ENCODE data around the gene ATG10. TPM values are rescaled to one million over a fixed set of nuclear protein-coding genes. Genes with fewer than 3 reads are reported as not detected.
"Not testable (repeated sequence)": the region's sequence is repeated elsewhere in the genome, so short reads cannot be mapped to it uniquely, and the experiment has no call there.

The ATG10 gene
- total and polyA plus RNA-seq, 2 donors: 10.4 to 12.7 TPM

- H3K27ac ChIP-seq (ENCODE audit: low read depth in 1 of 2, low read length in 1 of 2): no peak overlapping the region
- WGBS: 95% methylated on average over 3 of the region's 3 CpGs
- no peak overlapping the region for H3K4me3 ChIP-seq (ENCODE audit: low read length in 2 of 2)
- DNase-seq (ENCODE audit: low read depth in 6 of 9, low spot score in 9 of 9): no peak
- no peaks in the 10 kb centered on the region for H3K27me3 ChIP-seq (ENCODE audit: control insufficient read depth in 2 of 2, insufficient read depth in 1 of 2, low read length in 1 of 2)
- peaks cover 0 to 3% of the 10 kb centered on the region in 2 donors for H3K9me3 ChIP-seq (ENCODE audit: control insufficient read depth in 2 of 2, insufficient read depth in 1 of 2, low read length in 1 of 2)
- H3K36me3 ChIP-seq (ENCODE audit: control insufficient read depth in 2 of 2, insufficient read depth in 2 of 2, low read length in 1 of 2): no peaks in the 10 kb centered on the region
- H3K4me1 ChIP-seq (ENCODE audit: control insufficient read depth in 2 of 2, insufficient read depth in 2 of 2, low read length in 2 of 2): no peaks in the 10 kb centered on the region
These were observed 23.5 kb upstream of the ATG10 start for GRCh38 chr5:81948349-81948748.

GRCh38 chr5:81949462-81949861 is 22.4 kb upstream of the ATG10 start:
- peaks cover 0 to 3% of the 10 kb centered on the region in 2 donors for H3K9me3 ChIP-seq (ENCODE audit: control insufficient read depth in 2 of 2, insufficient read depth in 1 of 2, low read length in 1 of 2)
- no peak for DNase-seq (ENCODE audit: low read depth in 6 of 9, low spot score in 9 of 9)
- WGBS: over 99% methylated on average over 3 of the region's 3 CpGs
- no peaks in the 10 kb centered on the region for H3K36me3 ChIP-seq (ENCODE audit: control insufficient read depth in 2 of 2, insufficient read depth in 2 of 2, low read length in 1 of 2)
- H3K4me1 ChIP-seq (ENCODE audit: control insufficient read depth in 2 of 2, insufficient read depth in 2 of 2, low read length in 2 of 2): no peaks in the 10 kb centered on the region
- H3K4me3 ChIP-seq (ENCODE audit: low read length in 2 of 2): no peak overlapping the region
- no peaks in the 10 kb centered on the region for H3K27me3 ChIP-seq (ENCODE audit: control insufficient read depth in 2 of 2, insufficient read depth in 1 of 2, low read length in 1 of 2)
- H3K27ac ChIP-seq (ENCODE audit: low read depth in 1 of 2, low read length in 1 of 2): no peak overlapping the region

DNA sequence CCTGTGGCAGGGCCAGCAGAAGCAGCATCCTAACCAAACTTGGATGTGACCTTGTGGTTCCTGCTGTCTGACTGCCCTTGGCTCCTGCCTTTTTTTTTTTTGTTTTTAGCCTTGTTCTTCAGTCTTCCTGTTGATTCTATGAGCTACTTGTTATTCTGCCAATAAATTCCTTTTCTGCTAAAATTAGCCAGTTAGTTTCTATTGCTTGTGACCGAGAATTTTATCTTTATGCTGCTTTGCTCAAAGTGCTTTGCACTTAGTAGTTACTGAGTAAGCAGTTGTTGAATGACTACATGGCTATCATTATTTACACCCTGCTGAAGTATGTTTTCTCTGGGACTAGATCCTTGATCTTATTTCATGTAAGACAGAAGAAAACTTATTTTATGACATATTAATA is 20.8 kb upstream of the ATG10 start:
- H3K9me3 ChIP-seq (ENCODE audit: control insufficient read depth in 2 of 2, insufficient read depth in 1 of 2, low read length in 1 of 2): peaks cover 0 to 3% of the 10 kb centered on the region in 2 donors
- H3K27ac ChIP-seq (ENCODE audit: low read depth in 1 of 2, low read length in 1 of 2): no peak overlapping the region
- no peaks in the 10 kb centered on the region for H3K27me3 ChIP-seq (ENCODE audit: control insufficient read depth in 2 of 2, insufficient read depth in 1 of 2, low read length in 1 of 2)
- H3K4me3 ChIP-seq (ENCODE audit: low read length in 2 of 2): no peak overlapping the region
- 97% methylated on average over 1 of the region's 1 CpG for WGBS
- H3K4me1 ChIP-seq (ENCODE audit: control insufficient read depth in 2 of 2, insufficient read depth in 2 of 2, low read length in 2 of 2): no peaks in the 10 kb centered on the region
- DNase-seq (ENCODE audit: low read depth in 6 of 9, low spot score in 9 of 9): no peak
- no peaks in the 10 kb centered on the region for H3K36me3 ChIP-seq (ENCODE audit: control insufficient read depth in 2 of 2, insufficient read depth in 2 of 2, low read length in 1 of 2)

DNA sequence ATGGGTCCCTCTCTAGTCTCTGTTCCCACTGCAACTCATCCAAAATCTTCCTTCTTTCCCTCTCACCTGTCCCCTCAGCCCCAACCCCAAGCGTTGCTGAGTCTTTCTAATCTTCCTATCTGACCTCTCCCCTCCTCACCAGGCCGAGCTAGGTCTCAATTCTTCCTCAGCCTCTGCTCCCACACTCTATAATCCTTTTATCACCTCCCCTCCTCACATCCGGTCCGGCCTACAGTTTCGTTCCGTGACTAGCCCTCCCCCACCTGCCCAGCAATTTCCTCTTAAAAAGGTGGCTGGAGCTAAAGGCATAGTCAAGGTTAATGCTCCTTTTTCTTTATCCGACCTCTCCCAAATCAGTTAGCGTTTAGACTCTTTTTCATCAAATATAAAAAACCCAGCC is 17.0 kb upstream of the ATG10 start:
- not testable (repeated sequence) for H3K36me3 ChIP-seq (ENCODE audit: control insufficient read depth in 2 of 2, insufficient read depth in 2 of 2, low read length in 1 of 2); H3K4me1 ChIP-seq (ENCODE audit: control insufficient read depth in 2 of 2, insufficient read depth in 2 of 2, low read length in 2 of 2); DNase-seq (ENCODE audit: low read depth in 6 of 9, low spot score in 9 of 9); H3K9me3 ChIP-seq (ENCODE audit: control insufficient read depth in 2 of 2, insufficient read depth in 1 of 2, low read length in 1 of 2); H3K27ac ChIP-seq (ENCODE audit: low read depth in 1 of 2, low read length in 1 of 2); H3K27me3 ChIP-seq (ENCODE audit: control insufficient read depth in 2 of 2, insufficient read depth in 1 of 2, low read length in 1 of 2); H3K4me3 ChIP-seq (ENCODE audit: low read length in 2 of 2)
- WGBS: 89% methylated on average over 8 of the region's 8 CpGs

GRCh38 chr5:81958129-81958528 is 13.7 kb upstream of the ATG10 start:
- WGBS: 95% methylated on average over 2 of the region's 2 CpGs
- H3K9me3 ChIP-seq (ENCODE audit: control insufficient read depth in 2 of 2, insufficient read depth in 1 of 2, low read length in 1 of 2); H3K36me3 ChIP-seq (ENCODE audit: control insufficient read depth in 2 of 2, insufficient read depth in 2 of 2, low read length in 1 of 2): not testable (repeated sequence)

GRCh38 chr5:81961651-81962440 is 10.0 kb upstream of the ATG10 start:
- Histone ChIP-seq H3K27ac (ENCODE audit: low read depth in 1 of 2, low read length in 1 of 2) (no peak overlapping the region), H3K4me3 (ENCODE audit: low read length in 2 of 2) (no peak overlapping the region), H3K9me3 (ENCODE audit: control insufficient read depth in 2 of 2, insufficient read depth in 1 of 2, low read length in 1 of 2) (no peaks in the 10 kb centered on the region), H3K36me3 (ENCODE audit: control insufficient read depth in 2 of 2, insufficient read depth in 2 of 2, low read length in 1 of 2) (no peaks in the 10 kb centered on the region), H3K27me3 (ENCODE audit: control insufficient read depth in 2 of 2, insufficient read depth in 1 of 2, low read length in 1 of 2) (no peaks in the 10 kb centered on the region), H3K4me1 (ENCODE audit: control insufficient read depth in 2 of 2, insufficient read depth in 2 of 2, low read length in 2 of 2) (no peaks in the 10 kb centered on the region)
- no peak for DNase-seq (ENCODE audit: low read depth in 6 of 9, low spot score in 9 of 9)
- 98% methylated on average over 9 of the region's 9 CpGs for WGBS

More at GRCh38 chr5:81958129-81958528, 13.7 kb upstream of the ATG10 start:
- not testable (repeated sequence) for H3K4me3 ChIP-seq (ENCODE audit: low read length in 2 of 2); H3K27me3 ChIP-seq (ENCODE audit: control insufficient read depth in 2 of 2, insufficient read depth in 1 of 2, low read length in 1 of 2); H3K4me1 ChIP-seq (ENCODE audit: control insufficient read depth in 2 of 2, insufficient read depth in 2 of 2, low read length in 2 of 2); DNase-seq (ENCODE audit: low read depth in 6 of 9, low spot score in 9 of 9); H3K27ac ChIP-seq (ENCODE audit: low read depth in 1 of 2, low read length in 1 of 2)

DNA sequence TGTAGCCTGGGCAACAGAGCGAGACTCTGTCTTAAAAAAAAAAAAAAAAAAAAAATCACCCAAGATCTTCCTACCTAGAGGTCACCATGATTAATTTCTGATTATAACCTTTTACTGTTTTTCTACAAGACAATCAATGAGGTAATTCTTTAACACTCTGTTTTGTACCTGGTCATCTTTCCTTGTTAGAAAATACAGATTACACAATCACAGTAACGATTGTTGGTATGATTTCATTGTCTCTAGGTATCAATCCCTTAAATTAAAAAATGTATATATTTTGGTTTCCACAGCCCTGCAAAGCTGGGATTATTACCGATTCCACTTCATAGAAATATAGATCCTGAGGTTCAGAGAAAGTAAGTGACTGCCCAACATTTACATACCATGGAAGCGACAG is 8.3 kb upstream of the ATG10 start:
- H3K9me3 ChIP-seq (ENCODE audit: control insufficient read depth in 2 of 2, insufficient read depth in 1 of 2, low read length in 1 of 2): no peaks in the 10 kb centered on the region

DNA sequence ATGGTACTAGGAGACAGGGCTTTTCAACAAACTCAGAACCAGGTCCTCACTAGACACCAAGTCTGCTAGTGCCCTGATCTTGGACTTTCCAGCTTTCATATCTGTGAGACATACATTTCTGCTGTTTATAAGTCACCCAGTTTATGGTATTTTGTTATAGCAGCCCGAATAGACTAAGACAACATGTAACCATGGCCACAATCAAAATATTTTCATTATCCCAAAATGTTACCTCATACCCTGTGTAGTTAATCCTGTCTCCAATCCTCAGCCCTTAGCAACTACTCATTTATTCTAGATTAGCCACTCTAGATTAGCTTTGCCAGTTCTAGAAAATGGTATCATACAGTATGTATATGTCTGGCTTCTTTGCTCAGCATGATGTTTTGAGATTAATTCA is 6.3 kb upstream of the ATG10 start:
- DNase-seq (ENCODE audit: low read depth in 6 of 9, low spot score in 9 of 9): no peak
- Histone ChIP-seq H3K9me3 (ENCODE audit: control insufficient read depth in 2 of 2, insufficient read depth in 1 of 2, low read length in 1 of 2) (no peaks in the 10 kb centered on the region), H3K4me1 (ENCODE audit: control insufficient read depth in 2 of 2, insufficient read depth in 2 of 2, low read length in 2 of 2) (peaks cover under 1 to 4% of the 10 kb centered on the region in 2 donors), H3K36me3 (ENCODE audit: control insufficient read depth in 2 of 2, insufficient read depth in 2 of 2, low read length in 1 of 2) (no peaks in the 10 kb centered on the region), H3K4me3 (ENCODE audit: low read length in 2 of 2) (no peak overlapping the region), H3K27me3 (ENCODE audit: control insufficient read depth in 2 of 2, insufficient read depth in 1 of 2, low read length in 1 of 2) (no peaks in the 10 kb centered on the region), H3K27ac (ENCODE audit: low read depth in 1 of 2, low read length in 1 of 2) (no peak overlapping the region)
- WGBS: 98% methylated on average over 1 of the region's 1 CpG

More for the DNA sequence above, 8.3 kb upstream of the ATG10 start:
- Histone ChIP-seq H3K27me3 (ENCODE audit: control insufficient read depth in 2 of 2, insufficient read depth in 1 of 2, low read length in 1 of 2) (no peaks in the 10 kb centered on the region), H3K27ac (ENCODE audit: low read depth in 1 of 2, low read length in 1 of 2) (no peak overlapping the region), H3K36me3 (ENCODE audit: control insufficient read depth in 2 of 2, insufficient read depth in 2 of 2, low read length in 1 of 2) (no peaks in the 10 kb centered on the region), H3K4me3 (ENCODE audit: low read length in 2 of 2) (no peak overlapping the region), H3K4me1 (ENCODE audit: control insufficient read depth in 2 of 2, insufficient read depth in 2 of 2, low read length in 2 of 2) (peaks cover 0 to 3% of the 10 kb centered on the region in 2 donors)
- no peak for DNase-seq (ENCODE audit: low read depth in 6 of 9, low spot score in 9 of 9)
- 98% methylated on average over 4 of the region's 4 CpGs for WGBS

DNA sequence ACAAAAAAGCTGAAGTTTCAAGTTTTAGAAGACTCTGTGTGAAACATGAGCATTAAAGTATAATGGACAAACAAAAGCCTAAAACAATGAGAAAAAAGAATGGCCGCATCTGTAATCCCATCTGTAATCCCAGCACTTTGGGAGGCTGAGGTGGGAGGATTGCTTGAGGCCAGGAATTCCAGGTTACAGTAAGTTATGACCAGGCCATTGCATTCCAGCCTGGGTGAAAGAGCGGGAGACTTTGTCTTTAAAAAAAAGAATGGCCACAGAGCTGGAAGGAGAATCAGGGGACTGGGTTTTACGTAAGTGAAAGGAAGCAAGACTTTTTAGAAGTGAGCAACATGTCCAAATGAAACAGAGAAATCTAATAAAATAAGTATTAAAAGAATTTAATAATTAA is 2.6 kb upstream of the ATG10 start:
- H3K36me3 ChIP-seq (ENCODE audit: control insufficient read depth in 2 of 2, insufficient read depth in 2 of 2, low read length in 1 of 2): no peaks in the 10 kb centered on the region
- H3K4me1 ChIP-seq (ENCODE audit: control insufficient read depth in 2 of 2, insufficient read depth in 2 of 2, low read length in 2 of 2): peaks cover 2 to 11% of the 10 kb centered on the region in 2 donors
- no peaks in the 10 kb centered on the region for H3K27me3 ChIP-seq (ENCODE audit: control insufficient read depth in 2 of 2, insufficient read depth in 1 of 2, low read length in 1 of 2)
- no peak overlapping the region for H3K4me3 ChIP-seq (ENCODE audit: low read length in 2 of 2)
- no peak for DNase-seq (ENCODE audit: low read depth in 6 of 9, low spot score in 9 of 9)
- no peak overlapping the region for H3K27ac ChIP-seq (ENCODE audit: low read depth in 1 of 2, low read length in 1 of 2)
- no peaks in the 10 kb centered on the region for H3K9me3 ChIP-seq (ENCODE audit: control insufficient read depth in 2 of 2, insufficient read depth in 1 of 2, low read length in 1 of 2)
- WGBS: 97% methylated on average over 3 of the region's 3 CpGs

All from thymus (tissue), 11 donors.